K562 (cell line): ENCODE measurements around the gene YBX1. TPM values are rescaled to one million over a fixed set of nuclear protein-coding genes. Genes with fewer than 3 reads are reported as not detected.

Experiments
- BCOR ChIP-seq: fragments of 450-650 bp; IDR thresholded peaks from 2 replicates; pipeline ENCODE4 v1.6.1; 2016
- BRF1 ChIP-seq: IDR thresholded peaks from 3 replicates; pipeline ENCODE4 v1.6.1; 2011; ENCODE audit warnings: borderline replicate concordance, mild to moderate bottlenecking; ENCODE audit not compliant: insufficient read length; ENCODE audit errors: extremely low read depth
- CEBPB ChIP-seq: fragments of 450-650 bp; IDR thresholded peaks from 2 replicates; pipeline ENCODE4 v1.6.1; 2016; ENCODE audit warnings: missing genetic modification characterization, missing compliant biosample characterization
- CREB1 ChIP-seq, 2 experiments: sonication (generic) in 1 of 2; formaldehyde crosslinking in 1 of 2; IDR thresholded peaks; 2 replicates each; pipeline versions ENCODE4 v1.6.1 to v1.8.0; 2012 to 2022; ENCODE audit warnings: inconsistent platforms in 1 of 2, mild to moderate bottlenecking in 1 of 2, missing genetic modification reagents in 1 of 2, moderate library complexity in 1 of 2
- SIRT6 ChIP-seq: IDR thresholded peaks from one replicate; pipeline ENCODE4 v1.6.1; 2012; ENCODE audit warnings: low read depth, mild to moderate bottlenecking, control low read depth, inconsistent platforms, low read length, moderate library complexity
- SNAPC5 ChIP-seq: fragments of 250-450 bp; sonication (Bioruptor Pico); IDR thresholded peaks from 2 replicates; pipeline ENCODE4 v1.8.0; 2021; ENCODE audit warnings: moderate library complexity, mild to moderate bottlenecking, inconsistent platforms
- STAT6 ChIP-seq: sonication (generic); formaldehyde crosslinking; IDR thresholded peaks from 2 replicates; pipeline ENCODE4 v1.8.1; 2023; ENCODE audit warnings: mild to moderate bottlenecking, missing genetic modification reagents
- TCF3 ChIP-seq: sonication (generic); formaldehyde crosslinking; IDR thresholded peaks from 2 replicates; pipeline ENCODE4 v1.4.0; 2020; ENCODE audit warnings: mild to moderate bottlenecking, missing genetic modification reagents
- ZNF75A ChIP-seq: fragments of 450-650 bp; formaldehyde crosslinking; IDR thresholded peaks from 2 replicates; pipeline ENCODE4 v1.4.0; 2020; ENCODE audit warnings: mild to moderate bottlenecking
- polyA plus RNA-seq, 8 experiments: library from polyadenylated mRNA; depleted of rRNA in 4 of 8; stranded (reverse) in 5 of 8; unstranded in 3 of 8; fragments of >200 nt; fragmentation: Nextera tagmentation in 2 of 8; fragmentation: Illumina TruSeq in 1 of 8; extraction: Ambion mirVana in 2 of 8; extraction: Trizol in 1 of 8; gene quantifications; 2 replicates each; pipeline versions ENCODE4 v1.2.1 to v1.2.3, GENCODE V29; 2011 to 2014; ENCODE audit warnings: inconsistent platforms in 1 of 8, missing spikeins in 1 of 8
- total RNA-seq, 7 experiments: library from RNA; depleted of rRNA in 6 of 7; stranded (reverse); fragments of >200 nt in 6 of 7; fragmentation: Illumina TruSeq in 2 of 7; extraction: Trizol in 2 of 7; gene quantifications; 2 replicates each; pipeline versions ENCODE4 v1.2.1 to v1.2.3, GENCODE V29; 2011 to 2021; ENCODE audit warnings: low replicate concordance in 1 of 7
- TF ChIP-seq, protein P1 (sequence below), 3 experiments: fragments of 200-800 bp in 1 of 3; sonication (Bioruptor generic) in 1 of 3; sonication (generic) in 1 of 3; formaldehyde crosslinking in 1 of 3; IDR thresholded peaks; 2 replicates each; pipeline versions ENCODE4 v1.6.1 to v1.8.0; 2016 to 2022; ENCODE audit warnings: mild to moderate bottlenecking in 2 of 3, missing compliant biosample characterization in 2 of 3, missing genetic modification characterization in 2 of 3, missing genetic modification reagents in 1 of 3
- TF ChIP-seq, protein P2 (sequence below), 2 experiments: fragments of 450-650 bp in 1 of 2; IDR thresholded peaks; 2 replicates each; pipeline ENCODE4 v1.6.1; 2011 to 2017; ENCODE audit warnings: low read depth in 2 of 2, antibody characterized with exemption in 1 of 2, borderline replicate concordance in 1 of 2, low read length in 1 of 2, mild to moderate bottlenecking in 1 of 2, mixed read lengths in 1 of 2; ENCODE audit not compliant: control insufficient read depth in 1 of 2

YBX1 gene
- total and polyA plus RNA-seq, 9 of the 15 experiments (the other 6 are each of a cell fraction or from before 2014, with no cell fraction given), result 363 to 1,955 (median 1,216) TPM

- TF ChIP-seq STAT6 (CRISPR knock-in tag) (peak; percentile 87; the same call in 1 of the 2 replicates), TCF3 (CRISPR knock-in tag) (peak; percentile 77), BCOR (peak; percentile 53), CREB1 (IDR thresholded peaks at IDR 0.05) (peak; percentile 80), CREB1 (CRISPR knock-in tag; IDR thresholded peaks at IDR 0.05) (peak; percentile 90), CEBPB (no peak), SIRT6 (no peak), SNAPC5 (CRISPR knock-in tag) (no peak), ZNF75A (CRISPR knock-in tag) (no peak), BRF1 (no peak)
- TF ChIP-seq, protein P1, sequence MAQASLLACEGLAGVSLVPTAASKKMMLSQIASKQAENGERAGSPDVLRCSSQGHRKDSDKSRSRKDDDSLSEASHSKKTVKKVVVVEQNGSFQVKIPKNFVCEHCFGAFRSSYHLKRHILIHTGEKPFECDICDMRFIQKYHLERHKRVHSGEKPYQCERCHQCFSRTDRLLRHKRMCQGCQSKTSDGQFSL (CRISPR knock-in tag; IDR thresholded peaks at IDR 0.05), result peak; percentile 34; the same call in 1 of the 2 replicates
- TF ChIP-seq, protein P1 (tag; IDR thresholded peaks at IDR 0.05), result no peak
- TF ChIP-seq, protein P2, sequence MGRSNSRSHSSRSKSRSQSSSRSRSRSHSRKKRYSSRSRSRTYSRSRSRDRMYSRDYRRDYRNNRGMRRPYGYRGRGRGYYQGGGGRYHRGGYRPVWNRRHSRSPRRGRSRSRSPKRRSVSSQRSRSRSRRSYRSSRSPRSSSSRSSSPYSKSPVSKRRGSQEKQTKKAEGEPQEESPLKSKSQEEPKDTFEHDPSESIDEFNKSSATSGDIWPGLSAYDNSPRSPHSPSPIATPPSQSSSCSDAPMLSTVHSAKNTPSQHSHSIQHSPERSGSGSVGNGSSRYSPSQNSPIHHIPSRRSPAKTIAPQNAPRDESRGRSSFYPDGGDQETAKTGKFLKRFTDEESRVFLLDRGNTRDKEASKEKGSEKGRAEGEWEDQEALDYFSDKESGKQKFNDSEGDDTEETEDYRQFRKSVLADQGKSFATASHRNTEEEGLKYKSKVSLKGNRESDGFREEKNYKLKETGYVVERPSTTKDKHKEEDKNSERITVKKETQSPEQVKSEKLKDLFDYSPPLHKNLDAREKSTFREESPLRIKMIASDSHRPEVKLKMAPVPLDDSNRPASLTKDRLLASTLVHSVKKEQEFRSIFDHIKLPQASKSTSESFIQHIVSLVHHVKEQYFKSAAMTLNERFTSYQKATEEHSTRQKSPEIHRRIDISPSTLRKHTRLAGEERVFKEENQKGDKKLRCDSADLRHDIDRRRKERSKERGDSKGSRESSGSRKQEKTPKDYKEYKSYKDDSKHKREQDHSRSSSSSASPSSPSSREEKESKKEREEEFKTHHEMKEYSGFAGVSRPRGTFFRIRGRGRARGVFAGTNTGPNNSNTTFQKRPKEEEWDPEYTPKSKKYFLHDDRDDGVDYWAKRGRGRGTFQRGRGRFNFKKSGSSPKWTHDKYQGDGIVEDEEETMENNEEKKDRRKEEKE (IDR thresholded peaks at IDR 0.05; ENCODE audit: borderline replicate concordance in 1 of 2, control insufficient read depth in 1 of 2, low read depth in 2 of 2, low read length in 1 of 2), result no peak; a peak in 1 of 4 replicates
These were observed 24.0 kb upstream of the YBX1 start, which contains the start of gene PPIH (continued) for GRCh38 chr1:42657981-42658876.
